NCI-H748 (cell line): ENCODE measurements around the gene SUFU.
A peak's percentile ranks its signal among the peaks of the same experiment; 100 is the strongest.
"Not testable (repeated sequence)": the region's sequence is repeated elsewhere in the genome, so short reads cannot be mapped to it uniquely, and the experiment has no call there.

Experiments
- DNase-seq: peaks from one replicate; lab custom pipeline; 2025; ENCODE audit not compliant: unreplicated experiment; lab: John Stamatoyannopoulos, UW

Gene SUFU

DNA sequence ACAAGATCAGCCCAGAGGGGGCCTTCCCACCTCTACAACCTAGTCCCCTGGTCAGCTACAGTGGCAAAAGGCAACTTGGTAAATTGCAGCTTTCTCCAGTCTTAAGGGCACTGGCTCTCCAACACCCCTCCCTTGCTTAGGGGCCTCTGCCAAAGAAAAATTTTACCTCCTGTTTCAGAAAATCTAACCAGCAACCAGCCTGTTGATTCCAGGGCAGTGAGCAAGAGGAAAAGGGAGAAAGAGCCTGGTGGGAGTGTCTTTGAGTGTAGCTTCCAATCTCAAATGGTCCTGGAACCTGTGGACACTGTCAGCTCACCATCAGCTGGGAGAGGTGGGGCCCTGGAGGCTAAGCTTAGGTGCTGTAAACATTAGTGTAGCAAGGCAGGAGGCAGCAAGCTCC is 24.1 kb upstream of the SUFU start:
- DNase-seq, result no peak

- no peak for DNase-seq
Measured at GRCh38 chr10:102480396-102480795, 23.4 kb upstream of the SUFU start.

DNA sequence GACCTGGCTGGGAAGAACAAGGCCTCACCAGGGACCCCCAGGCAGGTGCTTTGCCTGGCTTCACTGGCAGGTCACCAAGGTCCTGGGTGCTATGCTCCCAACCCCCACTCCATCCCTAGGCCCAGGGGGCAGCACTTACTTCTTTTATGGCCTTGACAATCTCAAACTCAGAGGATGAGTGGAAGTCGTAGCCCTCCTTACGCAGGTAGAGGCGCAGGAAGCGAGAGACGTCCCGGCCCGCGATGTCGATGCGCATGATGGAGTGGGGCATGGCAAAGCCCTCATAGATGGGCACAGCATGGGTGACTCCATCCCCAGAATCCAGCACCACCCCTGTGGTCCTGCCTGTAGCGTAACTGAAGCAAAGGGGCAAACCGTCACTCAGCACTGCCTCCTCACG is 19.8 kb upstream of the SUFU start:
- no peak for DNase-seq

- no peak for DNase-seq
Measured at GRCh38 chr10:102485093-102485784, 18.5 kb upstream of the SUFU start.

GRCh38 chr10:102491136-102491535 is 12.6 kb upstream of the SUFU start:
- DNase-seq, result no peak

GRCh38 chr10:102492344-102492939 is 11.3 kb upstream of the SUFU start:
- no peak for DNase-seq

GRCh38 chr10:102492983-102493382 is 10.8 kb upstream of the SUFU start:
- DNase-seq, result no peak

DNA sequence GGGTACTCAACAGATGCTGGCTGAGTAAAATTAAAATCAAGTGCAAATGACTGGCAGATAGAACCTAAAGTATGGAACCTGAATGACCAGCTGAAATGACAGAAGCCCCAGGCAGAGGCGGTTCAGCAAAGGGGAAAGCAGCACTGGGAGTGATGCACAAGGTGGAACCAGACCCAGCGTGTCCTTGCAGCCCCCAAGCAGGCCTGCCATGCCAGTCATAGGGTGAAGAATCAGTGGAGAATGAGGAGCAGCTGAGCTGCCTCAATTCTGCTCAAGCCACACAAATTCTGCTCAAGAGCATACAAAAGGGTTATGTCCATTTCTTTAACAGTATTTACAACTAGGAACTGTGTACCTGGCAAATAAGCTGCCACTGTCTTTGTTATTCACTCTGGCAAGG is 10.0 kb upstream of the SUFU start:
- no peak for DNase-seq

- no peak for DNase-seq
Measured at GRCh38 chr10:102497545-102497944, 6.2 kb upstream of the SUFU start.

DNA sequence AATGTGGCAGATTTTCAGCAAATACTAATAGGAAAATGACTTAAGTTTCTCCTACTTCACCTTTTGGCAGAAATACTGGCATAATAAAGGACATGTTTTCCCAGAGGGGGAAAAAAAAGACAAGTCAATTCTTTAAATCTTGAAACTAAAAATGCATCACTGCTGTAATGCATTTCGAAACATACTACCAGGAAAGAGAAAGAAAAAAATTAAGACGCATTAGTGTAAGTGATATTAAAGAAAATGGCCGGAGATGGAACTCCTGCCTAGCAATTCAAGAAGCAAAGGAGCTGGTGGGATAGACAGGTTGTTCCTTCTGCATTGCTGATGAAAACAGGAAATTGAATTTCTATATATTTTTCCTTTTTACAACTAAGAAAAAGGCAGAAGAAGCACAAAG is 4.4 kb upstream of the SUFU start:
- DNase-seq, result no peak

GRCh38 chr10:102500686-102501085 is 3.1 kb upstream of the SUFU start:
- DNase-seq, result not testable (repeated sequence)

DNA sequence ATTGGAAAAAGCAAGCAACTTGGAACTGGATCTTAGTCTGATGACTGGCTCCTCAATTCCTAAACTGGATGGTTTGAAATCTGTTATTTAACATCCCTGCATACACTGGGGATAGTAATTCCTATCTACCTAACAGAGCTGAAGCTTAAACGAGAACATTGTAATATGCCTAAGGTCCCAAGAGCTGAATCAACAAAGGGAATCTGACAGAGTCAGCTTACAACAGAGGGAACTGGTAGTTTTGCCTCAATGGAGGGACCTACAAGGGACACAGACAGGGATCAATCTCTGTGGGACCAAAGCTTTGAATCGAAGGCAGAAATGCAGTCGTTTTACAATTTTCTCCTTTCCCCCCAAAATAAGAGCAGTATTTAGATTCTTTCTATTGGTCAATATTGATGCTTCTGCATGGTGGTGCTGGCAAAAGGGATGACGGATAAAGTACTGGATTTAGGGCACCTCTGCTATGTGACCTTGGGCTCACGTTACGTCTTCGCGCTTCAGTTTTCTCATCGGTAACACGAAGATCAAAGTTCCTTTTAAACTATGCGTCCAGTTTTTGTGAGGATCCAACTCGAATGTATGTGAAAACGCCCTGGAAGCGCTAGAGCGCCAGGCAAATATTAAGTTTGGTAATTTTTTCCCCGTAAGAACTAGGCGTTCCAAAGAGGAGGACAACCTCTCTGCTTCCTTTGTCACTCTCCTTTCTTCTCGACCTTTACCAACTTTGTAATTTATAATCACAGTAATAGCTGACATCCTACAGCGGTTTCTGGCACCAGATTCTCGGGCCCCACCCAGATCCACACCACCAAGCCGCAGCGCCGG is 2.4 kb upstream of the SUFU start:
- DNase-seq, result no peak

- peak; percentile 95 for DNase-seq
Measured at GRCh38 chr10:102502029-102502336, 1.8 kb upstream of the SUFU start.

DNA sequence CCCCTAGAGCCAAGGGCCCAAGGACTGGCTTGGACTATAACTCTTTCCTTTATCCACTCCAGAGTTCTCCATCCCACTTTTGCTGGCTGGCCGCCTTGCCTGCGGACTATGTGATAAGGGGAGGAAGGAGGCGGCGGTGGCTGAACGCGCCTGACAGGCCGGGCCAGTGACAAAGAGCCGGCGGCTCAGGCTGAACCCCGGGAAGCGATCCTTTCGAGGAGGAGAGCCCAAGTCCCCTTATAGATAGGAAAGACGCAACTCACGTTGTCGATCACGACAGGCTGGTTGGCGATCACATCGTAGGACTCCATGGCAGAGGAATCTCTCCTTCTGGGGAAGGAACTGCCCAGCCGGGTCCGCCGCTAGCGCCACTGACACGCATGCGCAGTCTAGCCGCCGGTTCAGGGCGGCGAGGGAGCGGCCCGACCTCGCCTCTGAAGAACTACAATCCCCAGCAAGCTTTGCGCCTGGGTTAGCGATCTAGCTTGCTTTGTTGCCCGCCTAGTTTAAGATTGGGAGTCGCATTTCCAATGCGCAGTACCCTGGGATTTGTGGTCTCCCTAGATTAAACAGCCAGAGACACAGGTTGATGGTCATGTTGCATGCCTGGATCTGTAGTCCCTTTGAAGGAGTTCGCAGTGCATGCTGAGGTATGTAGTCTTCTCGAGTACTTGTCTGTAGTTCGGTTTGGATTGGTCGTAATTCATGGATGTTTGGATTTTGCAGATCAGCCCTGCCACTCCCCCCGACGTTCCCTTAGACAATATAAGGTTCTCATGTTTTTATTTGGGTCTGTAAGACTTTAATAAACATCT is 1.2 kb upstream of the SUFU start, which contains the start of gene ACTR1A:
TSS of gene ACTR1A (minus strand) at position 376 of the 815 bp plus-strand sequence. CDS start at position 311, 65 bp downstream.
- DNase-seq, result peak; percentile 99

DNA sequence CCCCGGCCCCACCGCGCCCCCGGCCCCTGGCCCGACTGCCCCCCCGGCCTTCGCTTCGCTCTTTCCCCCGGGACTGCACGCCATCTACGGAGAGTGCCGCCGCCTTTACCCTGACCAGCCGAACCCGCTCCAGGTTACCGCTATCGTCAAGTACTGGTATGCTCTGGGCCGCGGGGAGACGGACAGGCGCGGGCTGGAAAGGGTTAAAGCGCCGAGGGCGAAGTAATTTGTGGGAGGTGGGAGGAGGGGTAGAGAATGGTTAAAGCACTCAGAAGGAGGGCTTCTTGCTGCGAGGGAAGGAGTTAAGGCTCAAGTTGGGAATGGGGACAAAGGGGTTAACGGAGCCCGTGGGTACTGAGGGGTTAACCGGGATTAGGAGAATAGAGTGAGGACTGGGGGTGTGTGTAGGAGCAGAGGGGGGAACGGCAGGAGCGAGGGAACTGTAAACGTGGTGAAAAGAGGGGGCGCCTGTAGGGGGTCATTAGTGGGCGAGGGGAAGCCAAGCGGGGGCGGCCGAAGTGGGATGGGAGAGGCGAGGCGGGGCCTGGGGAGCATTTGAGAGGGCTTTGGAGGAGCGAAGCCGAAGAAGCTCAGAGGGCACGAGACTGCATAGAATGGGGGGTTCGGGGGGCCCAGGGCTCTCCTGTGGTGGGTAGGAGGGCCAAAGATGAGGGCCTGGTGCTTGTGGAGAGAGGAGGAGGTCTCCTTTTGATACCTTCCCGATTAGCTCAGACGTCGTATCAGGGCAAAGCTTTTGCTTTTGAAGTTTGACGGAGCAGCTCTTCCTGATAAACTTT is 605 bp downstream of the SUFU start:
- DNase-seq, result peak; percentile 39

DNA sequence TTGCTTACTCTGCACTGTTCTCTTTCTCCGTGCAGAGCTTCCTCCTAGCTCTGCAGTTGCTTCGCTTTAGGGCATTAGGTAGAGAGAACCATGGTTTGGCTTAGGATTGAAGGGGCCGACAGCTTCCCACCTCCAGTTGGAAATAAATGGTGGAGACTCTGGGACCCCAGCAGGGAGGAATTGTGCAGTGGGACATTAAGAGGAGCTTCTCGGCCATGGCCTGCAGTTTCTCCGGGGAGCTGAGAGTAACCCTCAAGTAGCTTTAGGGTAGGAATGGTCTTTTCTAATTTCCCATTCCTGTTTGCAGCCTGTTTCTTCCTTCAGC is 1.2 kb downstream of the SUFU start:
- DNase-seq, result no peak

GRCh38 chr10:102505462-102506115 is 1.8 kb downstream of the SUFU start:
- no peak for DNase-seq

DNA sequence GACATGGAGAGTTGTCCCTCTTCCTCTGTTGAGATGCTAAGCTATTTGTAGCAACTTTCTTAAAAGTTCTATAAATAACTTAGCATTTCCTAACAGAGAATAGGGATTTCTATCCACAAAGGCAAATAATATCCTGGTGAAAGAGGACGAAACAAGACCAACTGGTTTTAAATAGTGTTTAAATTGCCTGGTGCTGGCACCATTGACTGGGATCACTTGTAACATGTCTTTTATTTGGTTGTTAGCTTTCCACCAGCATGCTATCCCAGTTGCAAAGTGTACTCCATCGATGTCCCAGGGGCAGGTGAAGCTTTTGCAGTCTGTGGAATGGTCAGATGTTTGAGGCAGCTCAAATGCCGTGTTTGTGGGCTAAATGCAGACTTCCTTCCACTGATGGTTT is 3.7 kb downstream of the SUFU start:
- DNase-seq, result no peak

GRCh38 chr10:102508506-102508905 is 4.7 kb downstream of the SUFU start:
- no peak for DNase-seq

DNA sequence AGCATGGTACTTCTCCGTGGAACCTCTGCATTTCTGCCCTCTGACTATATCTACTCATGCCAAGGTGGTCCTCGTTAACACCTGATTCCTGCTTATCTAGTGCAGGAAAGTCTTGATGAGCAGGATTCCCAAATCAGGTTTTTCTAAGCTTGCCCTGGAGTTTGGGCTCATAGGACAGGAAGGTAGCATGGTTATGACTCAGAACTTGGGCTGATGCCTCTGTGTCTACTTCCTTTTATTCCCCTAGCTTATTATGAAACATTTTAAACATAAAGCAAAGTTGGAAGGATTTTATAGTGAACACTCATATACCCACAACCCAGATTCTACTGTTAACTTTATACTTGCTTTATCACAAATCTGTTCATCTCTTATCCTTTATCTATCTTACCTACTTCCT is 5.6 kb downstream of the SUFU start:
- DNase-seq, result no peak
